Suprapubic skin (tissue), 4 donors: ENCODE measurements around the gene CHIA. TPM values are rescaled to one million over a fixed set of nuclear protein-coding genes. Genes with fewer than 3 reads are reported as not detected.

ENCODE experiments used
- DNase-seq, 2 donors: peaks; one replicate each; pipeline ENCODE4 v3.0.0-alpha.2; 2019; ENCODE audit warnings: low spot score in 2 of 2
- H3K27ac ChIP-seq: fragments of 200-600 bp; sonication (generic); one replicate; pipeline ENCODE4 v1.5.1; 2019
- H3K27me3 ChIP-seq: fragments of 200-600 bp; sonication (generic); one replicate; pipeline ENCODE4 v1.5.1; 2019
- H3K36me3 ChIP-seq: fragments of 200-600 bp; sonication (generic); one replicate; pipeline ENCODE4 v1.5.1; 2019
- H3K4me1 ChIP-seq: fragments of 200-600 bp; sonication (generic); one replicate; pipeline ENCODE4 v1.5.1; 2019
- H3K4me3 ChIP-seq: fragments of 200-600 bp; sonication (generic); one replicate; pipeline ENCODE4 v1.5.1; 2019; ENCODE audit warnings: mild to moderate bottlenecking
- H3K9me3 ChIP-seq: fragments of 200-600 bp; sonication (generic); one replicate; pipeline ENCODE4 v1.5.1; 2019
- EP300 ChIP-seq: sonication (generic); formaldehyde crosslinking; IDR thresholded peaks from one replicate; pipeline ENCODE4 v1.6.1; 2017; ENCODE audit warnings: antibody characterized with exemption
- POLR2A ChIP-seq, 2 donors: fragments of 450-650 bp; IDR thresholded peaks; one replicate each; pipeline ENCODE4 v1.6.1; 2017; ENCODE audit warnings: antibody characterized with exemption in 2 of 2, mild to moderate bottlenecking in 2 of 2, moderate library complexity in 2 of 2
- POLR2AphosphoS5 ChIP-seq, 3 donors: sonication (generic); formaldehyde crosslinking; IDR thresholded peaks; one replicate each; pipeline ENCODE4 v1.6.1; 2017; ENCODE audit warnings: antibody characterized with exemption in 3 of 3
- WGBS: methylation state at CpG from one replicate; pipeline ENCODE4 v1.1.5; 2018; 5-methylcytosine and 5-hydroxymethylcytosine counted together
- total RNA-seq, 4 donors: library from RNA; depleted of rRNA; stranded (reverse); fragments of >200 nt; gene quantifications; one replicate each; pipeline ENCODE4 v1.1.0, GENCODE V29; 2016
- TF ChIP-seq, protein P1 (sequence below), 2 donors: fragments of 200-600 bp in 1 of 2; fragments of 450-650 bp in 1 of 2; sonication (generic) in 1 of 2; IDR thresholded peaks; one replicate each; pipeline ENCODE4 v1.5.1; 2016 to 2019; ENCODE audit warnings: antibody characterized with exemption in 2 of 2, mild to moderate bottlenecking in 1 of 2, moderate library complexity in 1 of 2

CHIA gene
- total RNA-seq, 4 donors from 2014 or later, result not detected

DNA sequence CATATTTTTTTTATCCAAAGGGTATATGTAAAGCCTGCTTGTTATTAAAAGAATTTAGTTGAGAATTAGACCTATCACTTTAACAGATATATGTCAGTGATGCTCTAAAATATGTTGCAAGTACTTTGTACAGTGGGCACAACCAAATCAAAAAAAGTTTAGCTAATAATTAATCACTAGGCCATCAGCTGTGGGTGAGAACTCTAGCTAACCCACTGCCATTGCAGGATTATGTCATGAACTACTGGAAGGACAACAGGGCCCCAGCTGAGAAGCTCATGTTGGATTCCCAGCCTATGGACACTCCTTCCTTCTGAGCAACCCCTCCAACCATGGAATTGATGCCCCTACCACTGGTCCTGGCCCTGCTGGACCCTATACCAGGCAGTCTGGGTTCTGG, 6.8 kb upstream of the CHIA start:
- Histone ChIP-seq H3K9me3 (no peaks in the 10 kb centered on the region), H3K36me3 (no peaks in the 10 kb centered on the region), H3K27me3 (no peaks in the 10 kb centered on the region), H3K4me1 (no peaks in the 10 kb centered on the region), H3K4me3 (no peak overlapping the region), H3K27ac (no peak overlapping the region)
- no peak for DNase-seq
- TF ChIP-seq, protein P1, sequence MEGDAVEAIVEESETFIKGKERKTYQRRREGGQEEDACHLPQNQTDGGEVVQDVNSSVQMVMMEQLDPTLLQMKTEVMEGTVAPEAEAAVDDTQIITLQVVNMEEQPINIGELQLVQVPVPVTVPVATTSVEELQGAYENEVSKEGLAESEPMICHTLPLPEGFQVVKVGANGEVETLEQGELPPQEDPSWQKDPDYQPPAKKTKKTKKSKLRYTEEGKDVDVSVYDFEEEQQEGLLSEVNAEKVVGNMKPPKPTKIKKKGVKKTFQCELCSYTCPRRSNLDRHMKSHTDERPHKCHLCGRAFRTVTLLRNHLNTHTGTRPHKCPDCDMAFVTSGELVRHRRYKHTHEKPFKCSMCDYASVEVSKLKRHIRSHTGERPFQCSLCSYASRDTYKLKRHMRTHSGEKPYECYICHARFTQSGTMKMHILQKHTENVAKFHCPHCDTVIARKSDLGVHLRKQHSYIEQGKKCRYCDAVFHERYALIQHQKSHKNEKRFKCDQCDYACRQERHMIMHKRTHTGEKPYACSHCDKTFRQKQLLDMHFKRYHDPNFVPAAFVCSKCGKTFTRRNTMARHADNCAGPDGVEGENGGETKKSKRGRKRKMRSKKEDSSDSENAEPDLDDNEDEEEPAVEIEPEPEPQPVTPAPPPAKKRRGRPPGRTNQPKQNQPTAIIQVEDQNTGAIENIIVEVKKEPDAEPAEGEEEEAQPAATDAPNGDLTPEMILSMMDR (IDR thresholded peaks at IDR 0.05), result no peak
- TF ChIP-seq EP300, result no peak

DNA sequence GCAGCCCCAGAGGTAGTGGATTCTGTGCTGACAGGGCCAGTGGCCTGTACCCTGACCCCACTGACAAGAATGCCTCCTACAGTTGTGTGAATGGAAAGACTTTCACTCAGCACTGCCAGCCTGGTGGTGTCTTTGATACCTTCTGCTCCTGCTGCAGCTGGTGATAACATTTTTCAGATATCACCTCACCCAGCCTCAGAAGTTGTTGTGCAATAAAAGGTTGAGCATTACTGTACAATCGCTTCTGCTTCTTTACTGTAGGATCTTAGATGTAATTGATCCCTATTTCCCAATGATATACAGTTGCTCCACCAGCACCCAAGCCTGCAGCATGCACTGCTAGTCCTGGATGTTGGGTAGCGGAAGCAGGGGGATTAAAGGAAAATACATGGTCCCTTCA, 4.8 kb upstream of the CHIA start:
- Histone ChIP-seq H3K9me3 (no peaks in the 10 kb centered on the region), H3K36me3 (no peaks in the 10 kb centered on the region), H3K27me3 (no peaks in the 10 kb centered on the region), H3K4me1 (no peaks in the 10 kb centered on the region), H3K27ac (no peak overlapping the region), H3K4me3 (no peak overlapping the region)
- DNase-seq, result no peak
- 82% methylated on average over 2 of the region's 2 CpGs for WGBS
- no peak for TF ChIP-seq POLR2AphosphoS5 (IDR thresholded peaks at IDR 0.05)
- TF ChIP-seq EP300, result no peak
- TF ChIP-seq, protein P1 (IDR thresholded peaks at IDR 0.05), result no peak
- no peak for TF ChIP-seq POLR2A (IDR thresholded peaks at IDR 0.05)

DNA sequence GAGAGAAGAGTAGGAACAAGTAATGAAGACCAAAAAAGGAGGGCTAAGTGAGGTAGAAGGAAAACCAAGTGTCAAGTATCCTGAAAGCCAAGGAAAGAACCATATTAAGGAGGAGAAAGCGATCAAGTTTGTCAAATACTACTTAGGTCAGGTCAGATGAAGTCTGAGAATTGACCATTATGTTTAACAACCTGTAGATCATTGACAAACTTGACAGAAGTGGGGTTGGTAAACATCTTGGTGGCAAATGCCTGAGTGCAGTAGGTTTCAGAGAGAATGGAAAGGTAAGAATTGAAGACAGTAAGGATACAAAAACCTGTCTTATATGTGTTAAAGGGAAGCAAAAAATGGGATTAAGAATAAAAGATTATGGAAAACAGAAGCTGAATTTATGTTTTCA, 3.7 kb upstream of the CHIA start:
- H3K27me3 ChIP-seq, result no peaks in the 10 kb centered on the region
- H3K9me3 ChIP-seq, result no peaks in the 10 kb centered on the region
- 0% methylated on average over 1 of the region's 1 CpG for WGBS
- H3K4me3 ChIP-seq, result no peak overlapping the region
- no peaks in the 10 kb centered on the region for H3K36me3 ChIP-seq
- TF ChIP-seq, protein P1 (IDR thresholded peaks at IDR 0.05), result no peak
- TF ChIP-seq EP300 (no peak), POLR2A (IDR thresholded peaks at IDR 0.05) (no peak), POLR2AphosphoS5 (IDR thresholded peaks at IDR 0.05) (no peak)
- H3K27ac ChIP-seq, result no peak overlapping the region
- no peak for DNase-seq
- H3K4me1 ChIP-seq, result no peaks in the 10 kb centered on the region

DNA sequence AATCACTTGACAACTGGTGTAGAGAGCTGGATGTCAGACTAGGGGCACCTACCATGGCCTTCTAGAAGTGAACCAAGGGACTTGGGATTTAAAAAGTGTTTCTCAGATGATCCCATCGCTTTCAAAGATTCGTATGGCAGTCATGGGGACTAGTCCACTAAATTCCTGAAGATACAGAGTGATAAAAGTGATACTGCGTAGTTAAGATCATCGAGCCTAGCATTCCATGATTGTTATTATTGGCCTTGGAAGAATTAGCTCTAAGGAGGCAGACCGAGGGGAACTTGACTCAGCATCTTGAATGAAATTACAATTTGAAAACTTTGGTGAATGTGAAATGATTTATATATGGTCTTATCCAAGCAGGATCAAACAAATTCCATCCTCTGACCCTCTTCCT, 1.3 kb upstream of the CHIA start:
- H3K27ac ChIP-seq, result no peak overlapping the region
- H3K4me1 ChIP-seq, result no peaks in the 10 kb centered on the region
- H3K9me3 ChIP-seq, result no peaks in the 10 kb centered on the region
- H3K36me3 ChIP-seq, result no peaks in the 10 kb centered on the region
- H3K27me3 ChIP-seq, result no peaks in the 10 kb centered on the region
- no peak overlapping the region for H3K4me3 ChIP-seq
- WGBS, result 53% methylated on average over 5 of the region's 5 CpGs
- TF ChIP-seq, protein P1 (IDR thresholded peaks at IDR 0.05), result no peak
- TF ChIP-seq POLR2AphosphoS5 (IDR thresholded peaks at IDR 0.05), result no peak
- TF ChIP-seq EP300, result no peak
- no peak for TF ChIP-seq POLR2A (IDR thresholded peaks at IDR 0.05)
- DNase-seq, result no peak

DNA sequence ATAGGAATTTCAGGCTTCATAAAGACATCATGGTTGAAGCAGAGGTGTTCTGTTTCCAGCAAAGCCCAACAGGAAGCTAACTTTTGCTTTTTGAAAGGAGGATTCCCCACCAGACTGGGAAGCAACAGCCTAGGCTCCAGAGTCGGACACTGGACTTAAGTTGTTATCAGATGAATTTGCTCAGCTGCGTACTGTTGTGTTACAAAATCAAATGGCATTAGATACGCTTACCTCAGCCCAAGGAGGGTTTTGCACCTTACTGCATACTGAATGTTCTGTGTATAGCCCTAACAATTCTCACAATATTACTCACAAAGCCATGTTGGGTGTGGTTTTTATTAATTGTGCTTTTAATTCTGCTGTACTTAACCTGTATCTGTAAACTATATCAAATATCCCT, 547 bp upstream of the CHIA start:
- no peak for DNase-seq
- Histone ChIP-seq H3K27ac (no peak overlapping the region), H3K4me3 (no peak overlapping the region), H3K27me3 (no peaks in the 10 kb centered on the region), H3K36me3 (no peaks in the 10 kb centered on the region), H3K4me1 (no peaks in the 10 kb centered on the region), H3K9me3 (no peaks in the 10 kb centered on the region)
- TF ChIP-seq POLR2AphosphoS5 (IDR thresholded peaks at IDR 0.05), result no peak
- no peak for TF ChIP-seq POLR2A (IDR thresholded peaks at IDR 0.05)
- TF ChIP-seq, protein P1 (IDR thresholded peaks at IDR 0.05), result no peak
- no peak for TF ChIP-seq EP300
- 54% methylated on average over 3 of the region's 3 CpGs for WGBS
